ENCODE results near the gene AHR. TPM values are rescaled to one million over a fixed set of nuclear protein-coding genes. Genes with fewer than 3 reads are reported as not detected.

The AHR gene
- total RNA-seq, 1 donor from 2014 or later, result 24.4 TPM

- ATAC-seq (ENCODE audit: low read depth) (no peak), DNase-seq (no peak)
- no peak overlapping the region for H3K27ac Mint-ChIP-seq
- POLR2A ChIA-PET, result no interaction called here
- H3K4me1 Mint-ChIP-seq, result no peaks in the 10 kb centered on the region
- peaks cover 60% of the 10 kb centered on the region for H3K36me3 Mint-ChIP-seq (ENCODE audit: low read depth)
- CTCF ChIA-PET, result no interaction called here
- intact Hi-C loops (cut with micrococcal nuclease), result no loop called here
- H3K27me3 Mint-ChIP-seq, result no peaks in the 10 kb centered on the region
- TF ChIP-seq CTCF (IDR thresholded peaks at IDR 0.05), result no peak
- H3K9me3 Mint-ChIP-seq, result no peaks in the 10 kb centered on the region
- no peak overlapping the region for H3K4me3 Mint-ChIP-seq
Measured at GRCh38 chr7:17331891-17332501, 33.5 kb downstream of the AHR start.

GRCh38 chr7:17333221-17333620 is 34.8 kb downstream of the AHR start:
- H3K4me1 Mint-ChIP-seq, result no peaks in the 10 kb centered on the region
- ATAC-seq (ENCODE audit: low read depth) (no peak), DNase-seq (no peak)
- H3K9me3 Mint-ChIP-seq, result no peaks in the 10 kb centered on the region
- H3K27me3 Mint-ChIP-seq, result no peaks in the 10 kb centered on the region
- no peak overlapping the region for H3K4me3 Mint-ChIP-seq
- intact Hi-C loops (cut with micrococcal nuclease), result no loop called here
- POLR2A ChIA-PET, result no interaction called here
- peaks cover 61% of the 10 kb centered on the region for H3K36me3 Mint-ChIP-seq (ENCODE audit: low read depth)
- TF ChIP-seq CTCF (IDR thresholded peaks at IDR 0.05), result no peak
- CTCF ChIA-PET, result no interaction called here
- H3K27ac Mint-ChIP-seq, result no peak overlapping the region

- intact Hi-C loops (cut with micrococcal nuclease), result no loop called here
- no peak for TF ChIP-seq CTCF (IDR thresholded peaks at IDR 0.05)
- Mint-ChIP-seq H3K27me3 (no peaks in the 10 kb centered on the region), H3K4me1 (no peaks in the 10 kb centered on the region), H3K36me3 (ENCODE audit: low read depth) (peaks cover 60% of the 10 kb centered on the region), H3K9me3 (no peaks in the 10 kb centered on the region), H3K4me3 (no peak overlapping the region), H3K27ac (no peak overlapping the region)
- POLR2A ChIA-PET, result no interaction called here
- DNase-seq, result no peak
- ATAC-seq (ENCODE audit: low read depth), result no peak
- CTCF ChIA-PET, result no interaction called here
Measured at GRCh38 chr7:17336168-17336567, 37.7 kb downstream of the AHR start.

GRCh38 chr7:17339139-17339538 is 40.7 kb downstream of the AHR start:
- CTCF ChIA-PET, result no interaction called here
- no peaks in the 10 kb centered on the region for H3K27me3 Mint-ChIP-seq
- peaks cover 49% of the 10 kb centered on the region for H3K36me3 Mint-ChIP-seq (ENCODE audit: low read depth)
- TF ChIP-seq CTCF (IDR thresholded peaks at IDR 0.05), result no peak
- POLR2A ChIA-PET, result no interaction called here
- no peak overlapping the region for H3K27ac Mint-ChIP-seq
- intact Hi-C loops (cut with micrococcal nuclease), result no loop called here
- DNase-seq (no peak), ATAC-seq (ENCODE audit: low read depth) (no peak)
- no peak overlapping the region for H3K4me3 Mint-ChIP-seq
- H3K4me1 Mint-ChIP-seq, result no peaks in the 10 kb centered on the region
- H3K9me3 Mint-ChIP-seq, result no peaks in the 10 kb centered on the region

GRCh38 chr7:17339952-17340351 is 41.5 kb downstream of the AHR start:
- H3K27ac Mint-ChIP-seq, result no peak overlapping the region
- no peak for TF ChIP-seq CTCF (IDR thresholded peaks at IDR 0.05)
- POLR2A ChIA-PET, result no interaction called here
- peaks cover 41% of the 10 kb centered on the region for H3K36me3 Mint-ChIP-seq (ENCODE audit: low read depth)
- intact Hi-C loops (cut with micrococcal nuclease), result no loop called here
- H3K4me3 Mint-ChIP-seq, result no peak overlapping the region
- H3K9me3 Mint-ChIP-seq, result no peaks in the 10 kb centered on the region
- DNase-seq (no peak), ATAC-seq (ENCODE audit: low read depth) (no peak)
- no peaks in the 10 kb centered on the region for H3K4me1 Mint-ChIP-seq
- H3K27me3 Mint-ChIP-seq, result no peaks in the 10 kb centered on the region
- CTCF ChIA-PET, result interaction anchor here (0.6 kb wide), 1 partner anchor 9 kb away, joined by 4 read pairs; no protein-coding TSS in a partner anchor
